Forelimb muscle (tissue), 1 donor: ENCODE data around the gene VWA5A. TPM values are rescaled to one million over a fixed set of nuclear protein-coding genes. Genes with fewer than 3 reads are reported as not detected.

Experiments used
- DNase-seq: peaks from one replicate; pipeline ENCODE4 v3.0.0-alpha.2; 2013; ENCODE audit warnings: low read depth
- polyA plus RNA-seq: library from polyadenylated mRNA; unstranded; fragments of 120-200 nt; gene quantifications from one replicate; pipeline ENCODE4 v1.2.1, GENCODE V29; 2013; ENCODE audit not compliant: insufficient read length

VWA5A gene
- polyA plus RNA-seq, 1 donor = 114 TPM

DNA sequence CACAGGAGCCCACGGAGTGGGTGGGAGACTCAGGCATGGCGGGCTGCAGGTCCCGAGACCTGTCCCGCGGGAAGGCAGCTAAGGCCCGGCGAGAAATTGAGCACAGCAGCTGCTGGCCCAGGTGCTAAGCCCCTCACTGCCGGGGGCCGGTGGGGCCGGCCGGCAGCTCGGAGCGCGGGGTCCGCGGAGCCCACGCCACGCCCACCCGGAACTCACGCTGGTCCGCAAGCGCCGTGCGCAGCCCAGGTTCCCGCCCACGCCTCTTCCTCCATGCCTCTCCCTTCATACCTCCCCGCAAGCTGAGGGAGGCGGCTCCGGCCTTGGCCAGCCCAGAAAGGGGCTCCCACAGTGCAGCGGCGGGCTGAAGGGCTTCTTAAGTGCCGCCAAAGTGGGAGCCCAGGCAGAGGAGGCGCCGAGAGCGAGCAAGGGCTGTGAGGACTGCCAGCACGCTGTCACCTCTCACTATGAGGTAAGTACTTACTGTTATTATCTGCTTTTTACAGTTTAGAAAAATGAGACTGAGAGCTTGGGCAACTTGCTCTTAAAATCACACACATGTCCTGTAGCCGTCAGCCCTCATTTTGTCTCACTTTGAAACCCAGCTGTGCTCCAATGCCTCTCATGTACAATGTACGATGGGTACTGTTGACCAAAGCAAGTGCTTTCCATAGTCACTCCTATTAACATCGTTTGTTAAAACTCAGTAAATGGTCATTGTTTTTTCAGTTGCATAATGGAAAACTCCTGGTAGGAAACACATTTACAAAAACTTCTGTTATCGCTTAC lies 55.7 kb downstream of the VWA5A start:
- DNase-seq = no peak

DNA sequence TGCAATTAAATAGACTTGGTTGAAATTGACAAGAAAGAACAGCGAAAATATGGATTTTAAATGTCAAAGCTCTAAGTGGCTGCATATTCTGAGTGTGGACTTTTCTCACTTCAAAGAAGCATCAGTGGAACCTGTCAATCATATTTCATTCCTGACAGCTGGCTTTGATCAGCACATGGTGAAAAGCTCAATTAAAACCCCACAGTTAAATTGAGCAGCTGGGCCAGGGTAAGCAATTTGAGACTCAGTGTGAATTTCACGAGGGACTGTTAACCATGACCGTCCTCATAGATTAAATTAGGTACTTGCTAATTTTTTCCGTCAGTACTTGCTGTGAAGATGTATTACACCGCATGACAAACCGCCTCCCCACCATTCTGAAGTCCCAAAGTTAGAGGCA lies 56.9 kb downstream of the VWA5A start:
- no peak for DNase-seq

DNA sequence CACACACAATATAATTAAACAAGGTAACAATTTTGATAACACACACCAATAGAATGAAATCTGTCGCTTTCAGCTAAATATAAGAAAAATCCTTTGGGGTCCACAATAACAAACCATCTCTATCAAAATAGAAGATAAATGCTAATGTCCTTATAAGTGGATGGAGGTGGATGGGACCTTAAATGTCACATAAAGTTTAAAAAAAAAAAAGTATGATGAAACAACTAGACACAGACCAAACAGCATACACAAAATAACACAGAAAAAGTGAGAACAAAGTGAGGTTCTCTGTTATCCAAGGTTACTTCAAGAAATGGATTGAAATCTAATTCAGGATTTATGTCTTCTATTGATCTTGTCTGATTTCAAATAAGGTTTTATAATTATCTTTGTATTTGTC lies 57.3 kb downstream of the VWA5A start:
- no peak for DNase-seq

DNA sequence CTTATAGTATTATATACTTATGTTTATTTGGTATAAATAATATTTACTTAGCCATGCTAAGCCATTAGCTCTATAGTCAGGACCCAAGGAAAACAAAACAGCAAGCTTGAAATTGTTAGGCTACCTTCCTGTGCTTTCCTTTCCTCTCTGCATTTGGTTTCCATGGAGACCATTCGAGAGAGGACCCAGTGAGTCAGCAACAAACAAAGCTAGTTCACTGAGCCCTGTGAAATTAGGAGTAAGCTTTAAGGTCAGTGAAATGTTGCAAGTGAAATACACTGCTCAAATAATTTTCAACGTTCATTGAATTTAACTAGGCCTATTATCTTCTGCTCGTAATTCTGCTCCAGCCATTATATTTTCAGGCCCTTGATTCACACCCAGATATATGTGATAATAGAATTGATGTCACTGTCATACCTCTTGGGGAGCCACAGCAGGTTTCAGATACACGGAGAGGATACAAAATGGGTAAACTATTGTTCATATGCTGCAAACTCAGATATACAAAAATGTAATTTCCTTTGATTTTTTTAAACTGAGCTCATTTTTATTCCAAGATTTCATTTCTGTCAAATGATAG lies 58.8 kb downstream of the VWA5A start:
- no peak for DNase-seq

DNA sequence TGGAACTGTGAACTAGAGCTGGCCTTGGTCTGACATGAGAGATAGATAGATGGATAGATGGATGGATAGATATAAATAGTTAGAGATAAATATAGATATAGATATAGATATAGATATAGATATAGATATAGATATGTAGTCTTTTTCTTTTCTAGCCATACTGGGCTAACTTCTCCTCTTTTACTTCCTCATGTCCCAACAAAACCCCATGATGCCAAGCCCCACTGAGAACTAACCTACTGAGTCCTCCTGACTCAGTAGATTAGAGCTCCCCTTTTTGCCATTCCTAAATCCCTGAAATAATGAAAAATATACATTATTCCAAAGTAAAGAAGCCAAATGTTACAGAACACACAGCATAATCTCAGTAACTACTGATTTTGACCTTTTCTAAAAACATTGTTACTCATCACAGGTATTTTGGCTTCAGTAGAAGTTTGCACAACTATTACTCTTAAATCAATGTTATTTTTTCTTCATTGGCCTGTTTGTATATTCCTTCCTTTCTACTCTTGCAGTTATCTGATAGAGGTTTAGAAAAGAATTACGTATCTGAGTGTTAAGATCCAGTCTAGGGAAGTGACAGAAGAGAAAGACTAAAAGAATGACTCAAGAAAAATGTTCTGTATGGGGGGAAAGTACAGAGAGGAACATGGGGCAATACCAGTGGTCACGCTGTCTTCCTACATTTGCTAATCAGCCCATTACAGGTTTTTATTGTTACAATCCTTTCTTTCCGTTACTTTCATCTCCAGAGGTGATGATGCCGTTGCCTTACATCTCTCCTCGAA lies 61.9 kb downstream of the VWA5A start:
- no peak for DNase-seq

DNA sequence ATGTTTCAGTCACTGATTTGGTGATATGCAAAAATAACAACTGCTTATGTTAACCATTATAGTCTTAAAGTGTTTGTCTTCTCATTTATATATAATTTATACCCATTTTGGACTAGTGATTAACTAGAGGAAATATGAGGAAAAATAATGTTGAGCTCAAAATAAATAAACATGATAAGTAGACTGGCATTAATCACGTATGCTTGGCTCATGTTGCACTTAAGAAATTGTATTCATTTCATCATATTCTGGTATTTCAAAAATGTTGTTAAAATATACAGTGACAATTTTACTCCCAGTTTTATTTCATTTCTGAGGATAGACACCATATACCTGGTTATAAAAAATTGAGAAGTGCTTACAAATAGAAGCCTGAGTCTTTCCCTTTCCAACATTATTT lies 64.1 kb downstream of the VWA5A start:
- DNase-seq = no peak

DNA sequence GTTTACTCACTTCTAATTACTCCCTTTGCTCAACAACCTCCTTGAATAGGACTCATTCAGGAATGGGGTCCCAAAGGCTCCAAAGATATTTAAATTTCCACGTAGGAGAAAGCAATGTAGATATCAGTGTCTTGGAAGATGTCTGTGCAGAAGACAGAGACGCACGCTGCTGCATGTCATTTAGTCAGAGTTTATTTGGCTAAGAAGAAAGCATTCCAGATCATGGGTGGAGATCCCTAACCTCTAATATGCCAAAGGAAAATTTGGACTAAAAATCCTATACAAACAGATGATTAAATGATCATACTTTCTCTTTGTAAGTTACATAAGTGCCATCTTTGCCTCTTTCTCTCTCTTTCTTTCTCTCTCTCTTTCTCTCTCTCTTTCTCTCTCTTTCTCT lies 67.8 kb downstream of the VWA5A start, which contains the start of gene OR10D3:
Gene OR10D3 (plus strand): TSS at position 278 of the 400 bp plus-strand sequence. CDS start 1,925 bp downstream, outside the sequence.
- no peak for DNase-seq

DNA sequence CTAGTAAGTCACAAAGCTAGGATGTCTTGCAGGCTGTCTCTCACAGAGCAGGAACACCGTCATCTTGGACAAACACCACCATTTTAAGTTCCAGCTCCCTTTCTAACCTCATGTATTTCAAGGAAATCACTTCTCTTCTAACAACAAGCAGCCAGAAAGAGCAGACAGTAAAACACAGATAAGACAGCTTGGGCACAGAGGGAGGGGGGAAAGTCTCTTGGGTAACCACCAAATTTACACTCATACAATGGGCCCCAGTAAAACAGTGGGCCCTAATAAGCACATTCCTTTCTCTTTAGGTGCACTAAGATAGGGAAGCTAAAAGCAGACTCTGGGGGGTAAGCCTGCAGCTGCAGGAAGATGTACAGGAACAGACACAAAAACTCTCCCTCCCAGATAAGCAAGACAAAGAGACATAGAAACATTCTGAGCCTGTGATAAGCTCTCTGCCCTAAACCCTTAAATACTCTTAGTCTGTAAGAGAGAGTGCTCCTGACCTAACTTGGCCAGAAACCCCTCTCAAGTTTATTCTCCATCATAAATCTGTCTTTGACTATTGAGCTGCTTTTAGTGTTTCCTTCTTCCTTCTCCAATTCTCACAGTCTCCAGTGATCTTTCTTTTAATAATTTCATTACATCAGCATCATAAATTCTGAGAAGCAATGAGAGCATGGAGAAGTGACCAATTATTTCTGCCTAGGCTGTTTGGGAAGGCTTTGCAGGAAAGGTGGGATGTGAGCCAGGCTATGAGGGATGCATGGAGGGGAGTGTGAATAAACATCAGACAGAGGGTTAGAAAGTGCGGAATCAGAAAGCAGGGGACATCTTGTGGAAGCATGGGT lies 75.3 kb downstream of the VWA5A start:
- no peak for DNase-seq

DNA sequence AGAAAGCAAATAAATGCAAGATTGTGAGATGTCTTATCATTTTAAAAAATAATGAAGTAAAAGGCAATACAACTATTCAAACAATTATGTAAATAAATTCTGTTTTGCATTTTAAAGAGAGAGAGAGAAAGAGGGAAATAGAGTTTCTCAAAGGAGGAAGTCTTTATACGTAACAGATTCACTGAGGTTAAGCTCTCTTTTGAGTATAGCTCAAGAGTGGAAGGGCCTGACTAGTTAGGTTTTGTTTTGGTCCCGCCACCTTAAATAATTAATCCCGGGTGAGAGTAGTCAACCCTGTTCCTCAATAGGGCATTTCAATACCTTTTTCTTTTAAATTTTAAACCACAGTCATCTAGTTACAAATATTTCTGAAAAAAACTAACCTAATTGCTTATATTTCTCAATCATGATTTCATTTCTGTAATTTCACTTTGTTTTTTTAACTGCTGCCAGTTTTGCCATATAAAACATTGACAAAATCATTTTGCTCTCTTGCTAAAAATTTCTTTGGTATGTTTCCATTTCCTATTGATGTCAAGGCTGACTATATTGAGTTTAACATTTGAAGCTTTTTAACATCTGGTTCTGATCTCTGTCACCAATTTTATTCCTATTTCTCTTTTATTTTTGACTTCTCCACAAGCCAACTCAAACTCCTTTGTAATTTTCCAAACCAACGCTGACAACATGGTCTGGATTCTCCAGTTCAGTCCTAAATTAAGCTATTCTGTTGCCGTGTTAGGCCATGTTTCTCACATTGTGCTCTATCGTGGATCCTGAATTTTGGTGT lies 78.2 kb downstream of the VWA5A start:
- DNase-seq = no peak

DNA sequence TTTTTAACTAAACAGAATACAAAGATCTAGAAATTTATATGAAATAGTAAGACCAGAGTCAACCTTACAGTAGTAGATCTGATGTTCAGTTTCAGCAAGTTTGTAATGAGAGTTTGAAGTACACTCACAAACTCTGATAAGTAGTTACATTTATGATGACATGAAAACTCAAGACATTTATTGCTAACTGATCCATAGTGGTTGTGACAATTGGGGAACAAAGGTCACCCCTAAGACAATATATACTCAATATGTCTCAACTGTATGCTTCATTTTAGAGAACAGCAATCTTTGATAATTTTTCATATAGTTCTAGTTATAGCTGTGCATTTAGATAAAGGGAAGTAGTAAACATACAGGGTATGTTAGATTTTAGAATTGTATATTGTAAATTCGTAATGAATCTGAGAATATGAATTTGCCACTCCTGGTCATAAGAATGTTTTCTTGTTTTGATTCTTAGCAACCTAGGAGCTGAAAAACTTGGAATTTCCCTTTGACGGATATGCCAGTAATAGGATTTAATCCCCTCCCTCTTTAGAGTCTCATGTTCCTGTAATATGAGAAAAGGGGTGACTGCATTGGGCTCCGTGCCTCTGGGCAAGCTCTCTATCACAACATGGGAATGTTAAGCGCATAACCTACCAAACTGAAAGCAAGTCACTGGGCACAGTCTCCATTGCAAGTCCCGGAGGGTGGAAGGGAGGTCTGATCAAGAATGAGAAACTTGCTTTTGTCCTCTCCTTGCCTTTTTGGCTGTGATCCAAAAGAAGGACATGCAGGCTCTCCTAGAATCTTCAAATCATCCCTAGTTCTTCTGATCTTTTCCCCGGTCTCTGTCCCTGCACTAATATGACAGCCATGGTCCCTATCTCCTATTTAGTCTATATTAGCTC lies 79.3 kb downstream of the VWA5A start:
- no peak for DNase-seq

DNA sequence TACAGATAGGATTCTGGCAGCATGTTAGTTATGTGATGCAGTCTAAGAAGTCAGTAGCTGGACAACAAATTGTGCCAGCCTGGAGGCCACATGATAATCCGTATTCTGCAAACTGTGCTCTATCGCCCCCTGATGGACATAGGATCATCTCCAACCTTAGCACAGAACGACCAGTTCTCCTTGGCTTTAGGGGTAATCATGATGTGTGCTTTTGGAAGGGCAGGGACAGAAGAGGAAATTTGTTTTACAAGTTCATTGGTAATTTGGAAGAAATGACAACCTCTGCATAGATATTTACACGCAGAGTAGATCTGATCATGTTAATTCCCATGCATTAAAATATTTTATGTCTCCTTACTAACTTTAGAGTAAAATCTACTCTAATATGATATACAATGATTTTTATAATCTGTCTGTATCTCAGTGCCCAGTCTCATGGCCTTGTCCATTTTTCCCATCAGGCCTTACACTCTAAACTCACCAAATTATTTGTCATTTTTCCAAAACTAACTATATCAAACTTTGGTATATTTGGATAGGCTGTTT lies 80.0 kb downstream of the VWA5A start:
- no peak for DNase-seq

Other genes starting within 250 kb of the VWA5A start
- not detected for gene TMEM225, start 229.8 kb upstream of the VWA5A start, polyA plus RNA-seq
- 0.06 TPM for gene OR8D4, start 213.3 kb upstream of the VWA5A start, polyA plus RNA-seq
- not detected for gene OR4D5, start 175.8 kb upstream of the VWA5A start, polyA plus RNA-seq
- gene OR6T1, start 171.6 kb upstream of the VWA5A start, polyA plus RNA-seq = not detected
- not detected for gene OR10S1, start 137.7 kb upstream of the VWA5A start, polyA plus RNA-seq
- gene OR10G6, start 120.3 kb upstream of the VWA5A start, polyA plus RNA-seq = not detected
- 0.06 TPM for gene OR10G4, start 102.5 kb upstream of the VWA5A start, polyA plus RNA-seq
- gene OR10G9, start 92.4 kb upstream of the VWA5A start, polyA plus RNA-seq = not detected
- not detected for gene OR10G8, start 88.7 kb upstream of the VWA5A start, polyA plus RNA-seq
- not detected for gene OR10G7, start 74.1 kb upstream of the VWA5A start, polyA plus RNA-seq
- gene OR10D3, start 67.9 kb downstream of the VWA5A start, polyA plus RNA-seq = not detected
- not detected for gene OR8G1, start 125.6 kb downstream of the VWA5A start, polyA plus RNA-seq
- not detected for gene OR8G5, start 140.9 kb downstream of the VWA5A start, polyA plus RNA-seq
- gene OR8D1, start 198.5 kb downstream of the VWA5A start, polyA plus RNA-seq = 0.05 TPM
- gene OR8D2, start 204.7 kb downstream of the VWA5A start, polyA plus RNA-seq = not detected